ENCODE results near the gene WDR27. TPM values are rescaled to one million over a fixed set of nuclear protein-coding genes. Genes with fewer than 3 reads are reported as not detected.

Gene WDR27
- total RNA-seq, 2 donors from 2014 or later = 17.8 to 53.1 TPM

- Histone ChIP-seq H3K36me3 (no peaks in the 10 kb centered on the region), H3K27me3 (replicated peaks; ENCODE audit: insufficient read depth) (no peaks in the 10 kb centered on the region), H3K4me1 (replicated peaks) (no peaks in the 10 kb centered on the region), H3K27ac (no peak overlapping the region), H3K9me3 (no peaks in the 10 kb centered on the region), H3K4me3 (no peak overlapping the region)
- intact Hi-C loops (cut with DNase I) = no loop called here
- DNase-seq (ENCODE audit: low spot score) = no peak
- WGBS = 79% methylated on average over 2 of the region's 2 CpGs
- no peak for TF ChIP-seq POLR2A (IDR thresholded peaks at IDR 0.05)
- TF ChIP-seq POLR2AphosphoS5 (IDR thresholded peaks at IDR 0.05) = no peak
- TF ChIP-seq CTCF (IDR thresholded peaks at IDR 0.05) = no peak
These were observed 37.2 kb upstream of the WDR27 start for GRCh38 chr6:169738976-169739529.

- WGBS = 63% methylated on average over 9 of the region's 9 CpGs
- TF ChIP-seq POLR2A (IDR thresholded peaks at IDR 0.05) = no peak
- no peak for TF ChIP-seq CTCF (IDR thresholded peaks at IDR 0.05)
- TF ChIP-seq POLR2AphosphoS5 (IDR thresholded peaks at IDR 0.05) = no peak
- H3K27me3 ChIP-seq (replicated peaks; ENCODE audit: insufficient read depth) = no peaks in the 10 kb centered on the region
- no peaks in the 10 kb centered on the region for H3K9me3 ChIP-seq
- H3K27ac ChIP-seq = no peak overlapping the region
- H3K4me1 ChIP-seq (replicated peaks) = no peaks in the 10 kb centered on the region
- H3K4me3 ChIP-seq = no peak overlapping the region
- H3K36me3 ChIP-seq = no peaks in the 10 kb centered on the region
- intact Hi-C loops (cut with DNase I) = no loop called here
- DNase-seq (ENCODE audit: low spot score) = no peak
These were observed 36.6 kb upstream of the WDR27 start for GRCh38 chr6:169738204-169738975.

GRCh38 chr6:169729961-169730360 is 28.1 kb upstream of the WDR27 start:
- no peak for DNase-seq (ENCODE audit: low spot score)
- Histone ChIP-seq H3K27ac (no peak overlapping the region), H3K9me3 (no peaks in the 10 kb centered on the region), H3K4me1 (replicated peaks) (no peaks in the 10 kb centered on the region), H3K27me3 (replicated peaks; ENCODE audit: insufficient read depth) (no peaks in the 10 kb centered on the region), H3K36me3 (no peaks in the 10 kb centered on the region), H3K4me3 (no peak overlapping the region)
- TF ChIP-seq POLR2A (IDR thresholded peaks at IDR 0.05) (no peak), POLR2AphosphoS5 (IDR thresholded peaks at IDR 0.05) (no peak), CTCF (IDR thresholded peaks at IDR 0.05) (no peak)
- intact Hi-C loops (cut with DNase I) = no loop called here

GRCh38 chr6:169726963-169727362 is 25.1 kb upstream of the WDR27 start:
- intact Hi-C loops (cut with DNase I) = no loop called here
- Histone ChIP-seq H3K27ac (no peak overlapping the region), H3K27me3 (replicated peaks; ENCODE audit: insufficient read depth) (no peaks in the 10 kb centered on the region), H3K4me1 (replicated peaks) (peaks cover 9% of the 10 kb centered on the region), H3K4me3 (no peak overlapping the region), H3K9me3 (no peaks in the 10 kb centered on the region), H3K36me3 (no peaks in the 10 kb centered on the region)
- no peak for DNase-seq (ENCODE audit: low spot score)
- TF ChIP-seq POLR2AphosphoS5 (IDR thresholded peaks at IDR 0.05) = no peak
- no peak for TF ChIP-seq POLR2A (IDR thresholded peaks at IDR 0.05)
- no peak for TF ChIP-seq CTCF (IDR thresholded peaks at IDR 0.05)

GRCh38 chr6:169726049-169726400 is 24.2 kb upstream of the WDR27 start:
- Histone ChIP-seq H3K27ac (no peak overlapping the region), H3K9me3 (no peaks in the 10 kb centered on the region), H3K4me3 (no peak overlapping the region), H3K27me3 (replicated peaks; ENCODE audit: insufficient read depth) (no peaks in the 10 kb centered on the region), H3K4me1 (replicated peaks) (peaks cover 9% of the 10 kb centered on the region), H3K36me3 (no peaks in the 10 kb centered on the region)
- TF ChIP-seq POLR2AphosphoS5 (IDR thresholded peaks at IDR 0.05) (no peak), POLR2A (IDR thresholded peaks at IDR 0.05) (no peak), CTCF (IDR thresholded peaks at IDR 0.05) (no peak)
- no peak for DNase-seq (ENCODE audit: low spot score)
- intact Hi-C loops (cut with DNase I) = no loop called here
- 95% methylated on average over 1 of the region's 1 CpG for WGBS

All from prostate gland (tissue), 2 donors.